PC-3 (cell line): Measurements from ENCODE around the gene TNS3.

ENCODE experiments used
- EZH2 ChIP-seq: fragments of 300-600 bp; sonication (generic); IDR thresholded peaks from one replicate; pipeline ENCODE4 v1.6.1; 2017; ENCODE audit warnings: antibody characterized with exemption, mild to moderate bottlenecking, low read length; ENCODE audit not compliant: unreplicated experiment
- TF ChIP-seq, protein P1 (sequence below): fragments of 300-600 bp; sonication (generic); conservative IDR thresholded peaks from 2 replicates; pipeline ENCODE4 v1.5.1; 2017; ENCODE audit warnings: antibody characterized with exemption, low read depth, mild to moderate bottlenecking, low read length

DNA sequence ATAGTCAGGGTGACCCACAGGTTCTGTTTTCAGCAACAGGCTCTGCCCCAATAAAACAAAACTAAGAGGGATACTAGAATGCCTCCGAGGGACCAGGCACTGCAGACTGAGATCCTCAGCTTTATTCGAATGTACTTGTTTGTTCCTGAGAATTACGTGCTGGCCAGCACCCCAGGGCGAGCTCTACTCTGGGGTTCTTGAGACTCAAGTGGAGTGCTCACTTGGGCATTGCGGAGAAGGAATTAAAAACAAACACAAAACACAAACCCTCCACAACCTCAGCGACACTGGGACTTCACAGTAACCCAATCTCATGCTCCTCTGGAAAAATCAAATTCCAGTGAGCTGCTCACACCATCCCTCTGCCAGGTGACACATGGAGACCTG lies 250.7 kb downstream of the TNS3 start:
- TF ChIP-seq, protein P1, sequence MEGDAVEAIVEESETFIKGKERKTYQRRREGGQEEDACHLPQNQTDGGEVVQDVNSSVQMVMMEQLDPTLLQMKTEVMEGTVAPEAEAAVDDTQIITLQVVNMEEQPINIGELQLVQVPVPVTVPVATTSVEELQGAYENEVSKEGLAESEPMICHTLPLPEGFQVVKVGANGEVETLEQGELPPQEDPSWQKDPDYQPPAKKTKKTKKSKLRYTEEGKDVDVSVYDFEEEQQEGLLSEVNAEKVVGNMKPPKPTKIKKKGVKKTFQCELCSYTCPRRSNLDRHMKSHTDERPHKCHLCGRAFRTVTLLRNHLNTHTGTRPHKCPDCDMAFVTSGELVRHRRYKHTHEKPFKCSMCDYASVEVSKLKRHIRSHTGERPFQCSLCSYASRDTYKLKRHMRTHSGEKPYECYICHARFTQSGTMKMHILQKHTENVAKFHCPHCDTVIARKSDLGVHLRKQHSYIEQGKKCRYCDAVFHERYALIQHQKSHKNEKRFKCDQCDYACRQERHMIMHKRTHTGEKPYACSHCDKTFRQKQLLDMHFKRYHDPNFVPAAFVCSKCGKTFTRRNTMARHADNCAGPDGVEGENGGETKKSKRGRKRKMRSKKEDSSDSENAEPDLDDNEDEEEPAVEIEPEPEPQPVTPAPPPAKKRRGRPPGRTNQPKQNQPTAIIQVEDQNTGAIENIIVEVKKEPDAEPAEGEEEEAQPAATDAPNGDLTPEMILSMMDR: no peak
- TF ChIP-seq EZH2: no peak
